22Rv1 (cell line): Measurements from ENCODE around the gene ENTPD8.

ENCODE experiments used
- CTCF ChIP-seq: fragments of 450-650 bp; IDR thresholded peaks from 2 replicates; pipeline ENCODE4 v1.5.1; 2017; ENCODE audit warnings: mild to moderate bottlenecking
- ZFX ChIP-seq: fragments of 450-650 bp; IDR thresholded peaks from 2 replicates; pipeline ENCODE4 v1.6.1; 2017; ENCODE audit warnings: antibody characterized with exemption, borderline replicate concordance

DNA sequence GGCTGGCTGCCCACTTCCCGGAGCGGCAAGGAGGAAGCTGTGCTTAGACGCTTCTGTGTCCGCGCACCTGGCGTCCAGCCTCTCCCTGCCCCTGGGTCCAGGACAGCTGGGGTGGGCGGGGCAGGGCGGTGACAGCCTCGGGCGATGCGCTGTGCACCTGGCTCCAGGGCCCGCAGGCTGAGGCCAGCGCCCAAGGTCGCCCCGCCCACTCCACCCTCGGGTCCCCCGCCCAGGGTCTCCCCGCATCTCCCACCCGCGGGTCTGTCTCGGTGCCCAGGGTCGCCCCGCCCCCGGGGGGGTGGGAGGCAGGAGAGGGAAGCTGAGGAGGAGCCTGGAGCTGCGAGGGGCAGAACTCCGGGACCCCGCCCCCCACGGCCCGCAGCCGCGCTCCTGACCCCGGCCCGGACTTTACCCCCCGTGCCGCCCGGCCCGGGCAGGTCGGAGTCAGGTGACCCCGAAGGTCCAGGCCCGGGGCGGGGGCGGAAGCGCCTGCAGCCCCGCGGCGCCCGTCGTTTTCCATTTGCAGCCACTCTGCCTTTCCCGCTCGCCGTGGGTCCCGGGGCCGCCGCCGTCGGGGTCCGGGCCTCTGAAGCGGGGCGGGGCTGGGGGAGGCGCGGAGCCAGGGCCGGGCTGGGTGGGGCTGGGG lies at the start of gene ENTPD8:
- TF ChIP-seq CTCF (no peak), ZFX (no peak)
